DLD1 (cell line): Measurements from ENCODE around the gene TRIM54.
"Not testable (repeated sequence)": the region's sequence is repeated elsewhere in the genome, so short reads cannot be mapped to it uniquely, and the experiment has no call there.

Source experiments
- in situ Hi-C: cut with HindIII; loops from 2 replicates; pipeline ENCODE4 v1.10.0; 2017; ENCODE audit warnings: low sequenced_read_pairs

Gene TRIM54

GRCh38 chr2:27309651-27310050 is 27.4 kb downstream of the TRIM54 start:
- in situ Hi-C loops: no loop called here

GRCh38 chr2:27312152-27312551 is 29.9 kb downstream of the TRIM54 start:
- in situ Hi-C loops: no loop called here

GRCh38 chr2:27313882-27314645 is 31.8 kb downstream of the TRIM54 start:
- in situ Hi-C loops: no loop called here

GRCh38 chr2:27314709-27315108 is 32.5 kb downstream of the TRIM54 start:
- in situ Hi-C loops: no loop called here

GRCh38 chr2:27315122-27315521 is 32.9 kb downstream of the TRIM54 start:
- in situ Hi-C loops: no loop called here

- in situ Hi-C loops: no loop called here
These were observed 34.6 kb downstream of the TRIM54 start for GRCh38 chr2:27316655-27317412.

- in situ Hi-C loops: not testable (repeated sequence)
These were observed 37.6 kb downstream of the TRIM54 start for GRCh38 chr2:27319839-27320238.

GRCh38 chr2:27320958-27321543 is 38.8 kb downstream of the TRIM54 start:
- in situ Hi-C loops: no loop called here

GRCh38 chr2:27322301-27322765 is 40.1 kb downstream of the TRIM54 start:
- in situ Hi-C loops: no loop called here

GRCh38 chr2:27322766-27323595 is 40.8 kb downstream of the TRIM54 start, which contains the start of gene MPV17:
TSS of gene MPV17 (minus strand) at chr2:27323097. CDS start at chr2:27322517, 580 bp downstream.
- in situ Hi-C loops: no loop called here

- in situ Hi-C loops: no loop called here
These were observed 41.5 kb downstream of the TRIM54 start for GRCh38 chr2:27323596-27324285.

GRCh38 chr2:27324720-27325119 is 42.5 kb downstream of the TRIM54 start:
- in situ Hi-C loops: no loop called here

- in situ Hi-C loops: no loop called here
These were observed 53.1 kb downstream of the TRIM54 start for GRCh38 chr2:27335311-27335710.

- in situ Hi-C loops: no loop called here
These were observed 53.9 kb downstream of the TRIM54 start for GRCh38 chr2:27336173-27336572.

GRCh38 chr2:27347641-27348040 is 65.4 kb downstream of the TRIM54 start:
- in situ Hi-C loops: no loop called here

GRCh38 chr2:27350106-27350693 is 68.0 kb downstream of the TRIM54 start:
- in situ Hi-C loops: no loop called here

- in situ Hi-C loops: no loop called here
These were observed 69.8 kb downstream of the TRIM54 start for GRCh38 chr2:27351802-27352598.

- in situ Hi-C loops: not testable (repeated sequence)
These were observed 71.1 kb downstream of the TRIM54 start for GRCh38 chr2:27353386-27353761.
